Cardiac fibroblast (primary cell): ENCODE measurements around the gene HELZ.

Experiments
- DNase-seq, 2 donors: peaks; one replicate each; pipeline versions ENCODE4 v3.0.0 to v3.0.0-alpha.2; 2010; ENCODE audit warnings: low read depth in 2 of 2
- H3K4me3 ChIP-seq, 2 donors: replicated peaks in 1 of 2; 1 replicate in 1 of 2; 2 replicates in 1 of 2; pipeline ENCODE4 v1.5.1; 2011; ENCODE audit warnings: low read depth in 2 of 2, low read length in 2 of 2, mild to moderate bottlenecking in 2 of 2, moderate library complexity in 1 of 2
- TF ChIP-seq, protein P1 (sequence below): IDR thresholded peaks from one replicate; pipeline ENCODE4 v1.5.1; 2011; ENCODE audit warnings: low read depth, mild to moderate bottlenecking, low read length, inconsistent platforms

The HELZ gene

GRCh38 chr17:67076290-67076689 lies 168.7 kb downstream of the HELZ start:
- TF ChIP-seq, protein P1, sequence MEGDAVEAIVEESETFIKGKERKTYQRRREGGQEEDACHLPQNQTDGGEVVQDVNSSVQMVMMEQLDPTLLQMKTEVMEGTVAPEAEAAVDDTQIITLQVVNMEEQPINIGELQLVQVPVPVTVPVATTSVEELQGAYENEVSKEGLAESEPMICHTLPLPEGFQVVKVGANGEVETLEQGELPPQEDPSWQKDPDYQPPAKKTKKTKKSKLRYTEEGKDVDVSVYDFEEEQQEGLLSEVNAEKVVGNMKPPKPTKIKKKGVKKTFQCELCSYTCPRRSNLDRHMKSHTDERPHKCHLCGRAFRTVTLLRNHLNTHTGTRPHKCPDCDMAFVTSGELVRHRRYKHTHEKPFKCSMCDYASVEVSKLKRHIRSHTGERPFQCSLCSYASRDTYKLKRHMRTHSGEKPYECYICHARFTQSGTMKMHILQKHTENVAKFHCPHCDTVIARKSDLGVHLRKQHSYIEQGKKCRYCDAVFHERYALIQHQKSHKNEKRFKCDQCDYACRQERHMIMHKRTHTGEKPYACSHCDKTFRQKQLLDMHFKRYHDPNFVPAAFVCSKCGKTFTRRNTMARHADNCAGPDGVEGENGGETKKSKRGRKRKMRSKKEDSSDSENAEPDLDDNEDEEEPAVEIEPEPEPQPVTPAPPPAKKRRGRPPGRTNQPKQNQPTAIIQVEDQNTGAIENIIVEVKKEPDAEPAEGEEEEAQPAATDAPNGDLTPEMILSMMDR, result no peak
- no peak for DNase-seq
- H3K4me3 ChIP-seq, result no peak overlapping the region

DNA sequence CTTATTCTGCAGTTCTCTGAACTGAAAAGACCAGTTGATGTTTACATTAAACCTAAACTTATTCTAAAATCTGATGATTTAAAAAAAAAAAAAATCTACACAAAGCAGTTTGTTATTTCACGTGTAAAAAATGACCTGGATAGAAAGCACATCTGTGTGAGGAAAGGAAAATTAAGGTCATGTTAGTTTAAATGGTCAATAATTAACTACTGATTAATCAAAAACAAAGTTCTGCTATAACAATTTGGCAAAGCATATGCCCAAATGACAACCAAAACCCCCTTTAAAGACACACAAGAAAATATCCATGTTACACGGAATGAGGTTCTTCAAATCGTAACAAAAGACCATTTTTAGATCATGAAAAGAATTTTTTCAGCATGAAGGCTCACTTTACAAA lies 170.2 kb downstream of the HELZ start:
- DNase-seq, result no peak
- TF ChIP-seq, protein P1, result no peak
- H3K4me3 ChIP-seq, result no peak overlapping the region

DNA sequence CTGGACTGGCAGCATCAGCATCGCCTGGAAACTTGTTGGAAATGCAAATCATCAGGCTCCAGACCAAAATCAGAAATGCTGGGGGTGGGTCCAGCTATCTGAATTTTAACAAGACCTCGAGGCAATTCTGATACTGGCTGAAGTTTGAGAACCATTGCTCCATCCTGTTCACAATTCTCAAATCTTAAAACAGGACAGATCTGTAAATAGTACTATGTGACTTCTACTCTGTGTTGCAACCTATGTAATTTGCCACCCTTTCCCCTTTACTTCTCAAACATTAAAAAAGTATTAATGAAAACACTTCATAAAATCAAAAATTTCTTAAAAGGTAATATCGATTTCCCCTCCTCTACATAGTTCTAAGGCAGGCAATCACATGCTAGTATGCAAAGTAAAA lies 172.1 kb downstream of the HELZ start:
- TF ChIP-seq, protein P1, result no peak
- H3K4me3 ChIP-seq, result no peak overlapping the region
- DNase-seq, result no peak

- no peak overlapping the region for H3K4me3 ChIP-seq
- no peak for DNase-seq
- TF ChIP-seq, protein P1, result no peak
Observed at GRCh38 chr17:67071595-67071994, 173.4 kb downstream of the HELZ start.

DNA sequence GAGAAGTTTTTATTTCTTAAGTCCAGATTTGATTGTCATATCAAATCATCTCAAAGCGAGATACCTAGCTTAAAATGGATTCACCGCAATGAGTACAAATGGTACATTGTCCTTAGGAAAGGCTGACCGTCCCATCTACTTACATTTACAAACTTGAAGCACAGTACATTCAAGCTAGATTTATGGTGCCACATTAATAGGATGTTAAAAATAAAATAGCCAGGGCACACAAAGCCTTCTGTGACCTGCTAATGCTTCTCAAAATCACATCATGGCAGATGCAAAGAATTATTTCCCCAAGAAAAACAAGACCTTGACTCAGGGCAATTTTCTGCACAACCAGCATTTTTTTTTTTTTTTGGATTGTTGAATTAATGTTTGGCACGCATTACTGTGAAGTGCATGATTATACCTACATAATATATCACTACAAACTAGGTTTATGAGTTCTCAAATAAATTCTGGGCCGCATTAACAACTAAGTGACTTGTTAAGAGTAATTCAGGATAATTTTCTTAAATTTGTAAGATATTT lies 175.3 kb downstream of the HELZ start:
- DNase-seq, result no peak

GRCh38 chr17:67068999-67069398 lies 176.0 kb downstream of the HELZ start:
- no peak for DNase-seq
- H3K4me3 ChIP-seq, result no peak overlapping the region
- TF ChIP-seq, protein P1, result no peak

More for the DNA sequence above, 175.3 kb downstream of the HELZ start:
- TF ChIP-seq, protein P1, result no peak
- no peak overlapping the region for H3K4me3 ChIP-seq
